CD14-positive monocyte (primary cell): ENCODE results near the gene FDPS. TPM values are rescaled to one million over a fixed set of nuclear protein-coding genes. Genes with fewer than 3 reads are reported as not detected.
A peak's percentile ranks its signal among the peaks of the same experiment; 100 is the strongest.

Experiments
- DNase-seq, 3 donors: peaks; one replicate each; pipeline ENCODE4 v3.0.0-alpha.2; 2011 to 2022
- H2AFZ ChIP-seq: 2 replicates; pipeline ENCODE4 v1.6.0; 2012; ENCODE audit warnings: mild to moderate bottlenecking, low read depth, low read length, inconsistent platforms; ENCODE audit not compliant: insufficient read depth, poor library complexity, severe bottlenecking
- H3K27ac ChIP-seq, 2 donors: 1 replicate in 1 of 2; 2 replicates in 1 of 2; pipeline ENCODE4 v1.5.1; 2012 to 2013; ENCODE audit warnings: low read length in 2 of 2, control low read depth in 1 of 2, inconsistent platforms in 1 of 2, low read depth in 1 of 2, mild to moderate bottlenecking in 1 of 2
- H3K27me3 ChIP-seq, 2 donors: one replicate each; pipeline versions ENCODE4 v1.6.0 to v1.6.1; 2011 to 2013; ENCODE audit warnings: low read length in 2 of 2; ENCODE audit not compliant: control insufficient read depth in 2 of 2, insufficient read depth in 2 of 2
- H3K36me3 ChIP-seq, 2 donors: replicated peaks in 1 of 2; 1 replicate in 1 of 2; 2 replicates in 1 of 2; pipeline versions ENCODE4 v1.5.1 to v1.6.1; 2012 to 2013; ENCODE audit warnings: low read length in 2 of 2, control low read depth in 1 of 2, inconsistent platforms in 1 of 2, mild to moderate bottlenecking in 1 of 2; ENCODE audit not compliant: insufficient read depth in 2 of 2, control insufficient read depth in 1 of 2
- H3K4me1 ChIP-seq, 2 donors: 1 replicate in 1 of 2; 2 replicates in 1 of 2; pipeline versions ENCODE4 v1.5.1 to v1.6.1; 2012 to 2013; ENCODE audit warnings: low read length in 2 of 2, control low read depth in 1 of 2, inconsistent platforms in 1 of 2, mild to moderate bottlenecking in 1 of 2, moderate library complexity in 1 of 2; ENCODE audit not compliant: insufficient read depth in 2 of 2, control insufficient read depth in 1 of 2
- H3K4me2 ChIP-seq: replicated peaks from 2 replicates; pipeline ENCODE3; 2012; ENCODE audit warnings: low read length, moderate library complexity, mild to moderate bottlenecking; ENCODE audit not compliant: poor library complexity, severe bottlenecking; ENCODE audit errors: extremely low read depth
- H3K4me3 ChIP-seq, 3 experiments: fragments of 200-600 bp in 1 of 3; sonication (generic) in 1 of 3; replicated peaks in 1 of 3; 1 replicate in 2 of 3; 2 replicates in 1 of 3; pipeline ENCODE4 v1.5.1; 2011 to 2013; ENCODE audit warnings: low read length in 3 of 3, mild to moderate bottlenecking in 3 of 3, control low read depth in 2 of 3, low read depth in 2 of 3, inconsistent platforms in 1 of 3, moderate library complexity in 1 of 3
- H3K79me2 ChIP-seq: 2 replicates; pipeline ENCODE4 v1.6.0; 2012; ENCODE audit warnings: mild to moderate bottlenecking, control low read depth, inconsistent platforms, low read length, moderate library complexity; ENCODE audit not compliant: insufficient read depth
- H3K9ac ChIP-seq: 2 replicates; pipeline ENCODE4 v1.6.0; 2017; ENCODE audit warnings: low read length, mild to moderate bottlenecking; ENCODE audit not compliant: insufficient read depth, poor library complexity, severe bottlenecking
- H3K9me3 ChIP-seq, 2 donors: replicated peaks in 1 of 2; 1 replicate in 1 of 2; 2 replicates in 1 of 2; pipeline versions ENCODE4 v1.5.1 to v1.6.1; 2012 to 2013; ENCODE audit warnings: low read length in 2 of 2, control low read depth in 1 of 2; ENCODE audit not compliant: control insufficient read depth in 1 of 2, insufficient read depth in 1 of 2
- H4K20me1 ChIP-seq: 2 replicates; pipeline ENCODE4 v1.6.0; 2012; ENCODE audit warnings: mild to moderate bottlenecking, low read length, control low read depth, moderate library complexity; ENCODE audit not compliant: insufficient read depth
- H3K27ac Mint-ChIP-seq, 7 donors: one replicate each; pipeline ENCODE4 v1.8.0; 2020; ENCODE audit warnings: mild to moderate bottlenecking in 7 of 7, mixed read lengths in 7 of 7, moderate library complexity in 6 of 7, inconsistent platforms in 2 of 7
- H3K27me3 Mint-ChIP-seq, 3 donors: one replicate each; pipeline ENCODE4 v1.8.0; 2021 to 2022; ENCODE audit warnings: low read depth in 3 of 3, mild to moderate bottlenecking in 3 of 3, mixed read lengths in 3 of 3, moderate library complexity in 3 of 3, inconsistent platforms in 1 of 3
- H3K36me3 Mint-ChIP-seq, 2 donors: one replicate each; pipeline ENCODE4 v1.8.0; 2020; ENCODE audit warnings: mixed read lengths in 2 of 2, inconsistent platforms in 1 of 2, mild to moderate bottlenecking in 1 of 2
- H3K4me1 Mint-ChIP-seq: one replicate; pipeline ENCODE4 v1.8.0; 2020; ENCODE audit warnings: mild to moderate bottlenecking, mixed read lengths
- H3K4me3 Mint-ChIP-seq, 2 donors: one replicate each; pipeline ENCODE4 v1.8.0; 2020; ENCODE audit warnings: mild to moderate bottlenecking in 2 of 2, mixed read lengths in 2 of 2, moderate library complexity in 1 of 2
- H3K9me3 Mint-ChIP-seq, 7 donors: one replicate each; pipeline ENCODE4 v1.8.0; 2020 to 2022; ENCODE audit warnings: mixed read lengths in 7 of 7, mild to moderate bottlenecking in 6 of 7, moderate library complexity in 6 of 7, inconsistent platforms in 2 of 7
- WGBS: methylation state at CpG from one replicate; pipeline ENCODE4 v1.1.5; 2013; ENCODE audit warnings: missing lambda C conversion rate; ENCODE audit not compliant: insufficient coverage; 5-methylcytosine and 5-hydroxymethylcytosine counted together
- intact Hi-C, 2 donors: fragments of 100-400 bp; cut with micrococcal nuclease; formaldehyde crosslinking; loops; one replicate each; pipeline versions ENCODE4 v1.15.0 to v1.15.1; 2023
- polyA plus RNA-seq, 3 donors: library from polyadenylated mRNA; depleted of rRNA in 1 of 3; unstranded in 2 of 3; stranded (reverse) in 1 of 3; fragments of 300-500 nt in 2 of 3; fragments of >200 nt in 1 of 3; fragmentation: Illumina TruSeq in 2 of 3; gene quantifications; 1 replicate in 2 of 3; 2 replicates in 1 of 3; pipeline ENCODE4 v1.2.3, GENCODE V29; 2012 to 2021
- TF ChIP-seq, protein P1 (sequence below): fragments of 200-600 bp; IDR thresholded peaks from one replicate; pipeline ENCODE4 v1.8.0; 2022; ENCODE audit warnings: antibody characterized with exemption, mild to moderate bottlenecking

FDPS gene
- polyA plus RNA-seq, 3 donors: 92.5 to 123 (median 117) TPM

DNA sequence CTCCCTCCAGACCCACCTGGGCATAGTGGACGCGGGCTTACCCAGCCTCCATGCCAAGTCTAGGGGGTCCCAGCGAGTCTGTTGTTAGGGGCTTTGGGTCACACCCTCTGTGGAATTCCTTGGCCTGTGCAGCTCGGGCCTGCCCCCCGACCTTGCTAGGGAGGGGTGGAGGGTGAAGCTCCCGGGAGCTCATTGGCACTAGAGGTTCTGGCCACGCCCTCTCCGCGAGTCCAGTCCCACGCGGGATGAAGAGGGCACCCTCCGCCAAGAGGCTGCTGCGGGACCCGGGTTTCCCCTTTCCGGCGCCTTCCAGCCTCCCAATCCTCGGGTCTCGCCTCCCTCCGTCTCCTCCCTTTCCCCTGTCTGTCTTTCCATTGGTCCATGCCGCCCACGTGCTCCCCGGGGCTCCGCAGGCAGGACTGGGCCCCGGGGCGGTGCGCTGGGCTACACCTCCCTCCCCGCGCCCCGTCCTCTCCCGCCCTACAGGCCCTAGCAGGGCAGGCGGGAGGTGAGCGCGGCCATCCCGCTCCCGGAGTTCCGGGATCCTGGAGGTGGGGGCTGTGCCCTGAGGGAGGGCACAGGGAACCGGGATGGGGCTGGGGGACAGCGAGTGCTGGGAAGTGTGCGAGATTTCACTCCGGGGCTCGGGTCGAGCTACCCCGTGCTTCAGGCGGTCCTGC lies 15.5 kb downstream of the FDPS start:
- H3K4me1 Mint-ChIP-seq: peaks cover 48% of the 10 kb centered on the region

More for the DNA sequence above, 15.5 kb downstream of the FDPS start:
- peak overlapping the region; percentile 74 to 96 (median 89) for H3K27ac Mint-ChIP-seq
- peaks cover 16% of the 10 kb centered on the region for H3K79me2 ChIP-seq
- H3K4me3 ChIP-seq: peak overlapping the region; percentile 62 to 84 (median 80)
- peak overlapping the region; percentile 71 to 91 for H3K27ac ChIP-seq
- H3K4me2 ChIP-seq: peak overlapping the region; percentile 78
- H3K9me3 ChIP-seq: no peaks in the 10 kb centered on the region
- H2AFZ ChIP-seq: peak overlapping the region; percentile 97
- peak overlapping the region; percentile 83 to 90 for H3K4me3 Mint-ChIP-seq
- H3K9me3 Mint-ChIP-seq: no peaks in the 10 kb centered on the region
- H3K36me3 Mint-ChIP-seq: peaks cover 5 to 19% of the 10 kb centered on the region in 2 donors
- WGBS: 0% methylated on average over 29 of the region's 44 CpGs
- intact Hi-C loops: loop anchor here (5.0 kb wide), 2 partner anchors 47 to 72 kb away; partner anchors contain the start of gene HCN3 (in 1 of the 2)
- H3K9ac ChIP-seq: peak overlapping the region; percentile 65
- H3K4me1 ChIP-seq: peaks cover 31 to 56% of the 10 kb centered on the region in 2 donors
- TF ChIP-seq, protein P1, sequence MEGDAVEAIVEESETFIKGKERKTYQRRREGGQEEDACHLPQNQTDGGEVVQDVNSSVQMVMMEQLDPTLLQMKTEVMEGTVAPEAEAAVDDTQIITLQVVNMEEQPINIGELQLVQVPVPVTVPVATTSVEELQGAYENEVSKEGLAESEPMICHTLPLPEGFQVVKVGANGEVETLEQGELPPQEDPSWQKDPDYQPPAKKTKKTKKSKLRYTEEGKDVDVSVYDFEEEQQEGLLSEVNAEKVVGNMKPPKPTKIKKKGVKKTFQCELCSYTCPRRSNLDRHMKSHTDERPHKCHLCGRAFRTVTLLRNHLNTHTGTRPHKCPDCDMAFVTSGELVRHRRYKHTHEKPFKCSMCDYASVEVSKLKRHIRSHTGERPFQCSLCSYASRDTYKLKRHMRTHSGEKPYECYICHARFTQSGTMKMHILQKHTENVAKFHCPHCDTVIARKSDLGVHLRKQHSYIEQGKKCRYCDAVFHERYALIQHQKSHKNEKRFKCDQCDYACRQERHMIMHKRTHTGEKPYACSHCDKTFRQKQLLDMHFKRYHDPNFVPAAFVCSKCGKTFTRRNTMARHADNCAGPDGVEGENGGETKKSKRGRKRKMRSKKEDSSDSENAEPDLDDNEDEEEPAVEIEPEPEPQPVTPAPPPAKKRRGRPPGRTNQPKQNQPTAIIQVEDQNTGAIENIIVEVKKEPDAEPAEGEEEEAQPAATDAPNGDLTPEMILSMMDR: no peak
- H3K36me3 ChIP-seq: peaks cover 0 to 12% of the 10 kb centered on the region in 2 donors
- H3K27me3 Mint-ChIP-seq: peaks cover 2 to 7% (median 2%) of the 10 kb centered on the region in 3 donors
- H4K20me1 ChIP-seq: peaks cover 23% of the 10 kb centered on the region
- DNase-seq: peak; percentile 90 to 94 (median 94)
- H3K27me3 ChIP-seq: no peaks in the 10 kb centered on the region
